ENCODE measurements around the gene UNKL.

Gene UNKL

DNA sequence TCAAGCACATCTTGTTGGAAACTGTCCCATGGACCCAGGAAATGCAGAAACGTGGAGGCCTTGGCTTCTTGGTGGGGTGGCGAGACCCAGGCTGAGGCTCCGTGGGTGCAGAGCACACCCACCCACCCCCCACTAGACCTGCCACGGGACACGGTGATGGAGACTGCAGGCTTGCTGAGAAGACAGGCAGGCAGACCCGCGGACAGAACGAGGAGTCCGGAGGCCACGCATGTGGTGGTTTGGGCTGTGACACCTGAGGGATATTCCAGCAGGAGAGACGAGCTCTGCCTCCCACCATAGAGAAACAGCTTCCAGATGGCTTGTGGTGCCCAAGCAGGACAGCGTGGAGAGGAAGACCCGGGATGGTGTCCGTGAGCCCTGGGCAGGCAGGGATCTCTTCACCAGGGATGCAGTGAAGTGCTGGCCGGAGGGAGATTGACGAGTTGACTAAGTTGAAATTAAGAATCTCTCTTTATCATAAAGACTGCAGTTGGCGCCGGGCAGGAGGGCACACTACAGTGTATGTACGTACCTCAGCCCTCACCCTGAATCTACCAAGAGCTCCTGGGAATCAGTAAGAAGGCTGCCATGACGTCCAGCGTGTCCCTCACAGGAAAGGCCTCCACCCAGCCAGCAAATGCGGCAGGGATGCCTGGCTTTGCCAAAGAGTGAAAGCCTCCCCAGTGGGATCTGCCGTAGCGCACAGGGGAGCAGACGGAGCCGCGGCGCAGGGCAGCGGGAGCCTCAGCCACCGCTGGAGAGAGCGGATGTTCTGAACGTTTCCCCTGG is 96.8 kb downstream of the UNKL start:
- H4K20me1 ChIP-seq (ENCODE audit: insufficient read depth, low read length), result no peaks in the 10 kb centered on the region
- no peaks in the 10 kb centered on the region for H3K9me3 ChIP-seq (ENCODE audit: low read length)
- H3K4me2 ChIP-seq (ENCODE audit: low read length), result no peak overlapping the region
- no peaks in the 10 kb centered on the region for H3F3A ChIP-seq (ENCODE audit: insufficient read depth, low read length)
- H3K4me3 ChIP-seq (ENCODE audit: low read depth, low read length, poor library complexity, severe bottlenecking), result no peak overlapping the region
- H3K4me1 ChIP-seq (ENCODE audit: insufficient read depth, low read length, severe bottlenecking), result no peaks in the 10 kb centered on the region
- H3K9me2 ChIP-seq (ENCODE audit: low read depth, low read length), result no peaks in the 10 kb centered on the region
- TF ChIP-seq, protein P1, sequence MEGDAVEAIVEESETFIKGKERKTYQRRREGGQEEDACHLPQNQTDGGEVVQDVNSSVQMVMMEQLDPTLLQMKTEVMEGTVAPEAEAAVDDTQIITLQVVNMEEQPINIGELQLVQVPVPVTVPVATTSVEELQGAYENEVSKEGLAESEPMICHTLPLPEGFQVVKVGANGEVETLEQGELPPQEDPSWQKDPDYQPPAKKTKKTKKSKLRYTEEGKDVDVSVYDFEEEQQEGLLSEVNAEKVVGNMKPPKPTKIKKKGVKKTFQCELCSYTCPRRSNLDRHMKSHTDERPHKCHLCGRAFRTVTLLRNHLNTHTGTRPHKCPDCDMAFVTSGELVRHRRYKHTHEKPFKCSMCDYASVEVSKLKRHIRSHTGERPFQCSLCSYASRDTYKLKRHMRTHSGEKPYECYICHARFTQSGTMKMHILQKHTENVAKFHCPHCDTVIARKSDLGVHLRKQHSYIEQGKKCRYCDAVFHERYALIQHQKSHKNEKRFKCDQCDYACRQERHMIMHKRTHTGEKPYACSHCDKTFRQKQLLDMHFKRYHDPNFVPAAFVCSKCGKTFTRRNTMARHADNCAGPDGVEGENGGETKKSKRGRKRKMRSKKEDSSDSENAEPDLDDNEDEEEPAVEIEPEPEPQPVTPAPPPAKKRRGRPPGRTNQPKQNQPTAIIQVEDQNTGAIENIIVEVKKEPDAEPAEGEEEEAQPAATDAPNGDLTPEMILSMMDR (IDR thresholded peaks at IDR 0.05; ENCODE audit: low read length), result no peak
- TF ChIP-seq EZH2 (IDR thresholded peaks at IDR 0.05; ENCODE audit: borderline replicate concordance, low read length), result no peak
- H3K27me3 ChIP-seq (ENCODE audit: insufficient read depth, low read length), result no peaks in the 10 kb centered on the region
- peaks cover 97% of the 10 kb centered on the region for H3K36me3 ChIP-seq (ENCODE audit: insufficient read depth, low read length)
- no peak overlapping the region for H2AFZ ChIP-seq (ENCODE audit: low read length)
- no peak overlapping the region for H3K27ac ChIP-seq (ENCODE audit: low read depth, low read length, poor library complexity, severe bottlenecking)
- peaks cover 17% of the 10 kb centered on the region for H3K79me2 ChIP-seq (ENCODE audit: insufficient read depth, low read length)
- H3K9ac ChIP-seq (ENCODE audit: low read length), result no peak overlapping the region

DNA sequence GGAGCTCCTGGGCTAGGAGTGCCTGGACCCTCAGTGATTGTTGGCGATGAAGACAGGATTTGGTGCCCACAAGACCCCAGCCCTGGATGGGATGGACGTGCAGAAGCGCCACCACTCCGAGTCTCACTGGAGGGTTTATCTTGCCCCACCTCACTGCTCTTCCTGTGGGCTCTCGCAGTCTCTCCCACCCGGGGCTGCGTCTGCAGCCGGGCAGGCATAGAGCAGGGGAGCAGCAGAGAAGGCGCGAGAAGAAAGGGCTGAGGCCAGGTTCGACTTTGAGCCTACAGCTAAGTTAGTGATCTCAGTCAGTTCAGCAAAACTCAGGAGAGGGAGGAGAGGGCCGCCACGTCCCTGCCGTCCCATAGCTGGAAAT is 98.5 kb downstream of the UNKL start:
- TF ChIP-seq EZH2 (IDR thresholded peaks at IDR 0.05; ENCODE audit: borderline replicate concordance, low read length), result no peak
- TF ChIP-seq, protein P1 (IDR thresholded peaks at IDR 0.05; ENCODE audit: low read length), result no peak
- no peak overlapping the region for H3K4me3 ChIP-seq (ENCODE audit: low read depth, low read length, poor library complexity, severe bottlenecking)
- H3K9me2 ChIP-seq (ENCODE audit: low read depth, low read length), result no peaks in the 10 kb centered on the region
- H3K9ac ChIP-seq (ENCODE audit: low read length), result no peak overlapping the region
- no peak overlapping the region for H3K4me2 ChIP-seq (ENCODE audit: low read length)
- H3K36me3 ChIP-seq (ENCODE audit: insufficient read depth, low read length), result peaks cover 98% of the 10 kb centered on the region
- no peaks in the 10 kb centered on the region for H3F3A ChIP-seq (ENCODE audit: insufficient read depth, low read length)
- no peaks in the 10 kb centered on the region for H3K27me3 ChIP-seq (ENCODE audit: insufficient read depth, low read length)
- H4K20me1 ChIP-seq (ENCODE audit: insufficient read depth, low read length), result no peaks in the 10 kb centered on the region
- H3K27ac ChIP-seq (ENCODE audit: low read depth, low read length, poor library complexity, severe bottlenecking), result no peak overlapping the region
- no peaks in the 10 kb centered on the region for H3K9me3 ChIP-seq (ENCODE audit: low read length)
- H2AFZ ChIP-seq (ENCODE audit: low read length), result no peak overlapping the region
- peaks cover 15% of the 10 kb centered on the region for H3K4me1 ChIP-seq (ENCODE audit: insufficient read depth, low read length, severe bottlenecking)
- peaks cover 33% of the 10 kb centered on the region for H3K79me2 ChIP-seq (ENCODE audit: insufficient read depth, low read length)

DNA sequence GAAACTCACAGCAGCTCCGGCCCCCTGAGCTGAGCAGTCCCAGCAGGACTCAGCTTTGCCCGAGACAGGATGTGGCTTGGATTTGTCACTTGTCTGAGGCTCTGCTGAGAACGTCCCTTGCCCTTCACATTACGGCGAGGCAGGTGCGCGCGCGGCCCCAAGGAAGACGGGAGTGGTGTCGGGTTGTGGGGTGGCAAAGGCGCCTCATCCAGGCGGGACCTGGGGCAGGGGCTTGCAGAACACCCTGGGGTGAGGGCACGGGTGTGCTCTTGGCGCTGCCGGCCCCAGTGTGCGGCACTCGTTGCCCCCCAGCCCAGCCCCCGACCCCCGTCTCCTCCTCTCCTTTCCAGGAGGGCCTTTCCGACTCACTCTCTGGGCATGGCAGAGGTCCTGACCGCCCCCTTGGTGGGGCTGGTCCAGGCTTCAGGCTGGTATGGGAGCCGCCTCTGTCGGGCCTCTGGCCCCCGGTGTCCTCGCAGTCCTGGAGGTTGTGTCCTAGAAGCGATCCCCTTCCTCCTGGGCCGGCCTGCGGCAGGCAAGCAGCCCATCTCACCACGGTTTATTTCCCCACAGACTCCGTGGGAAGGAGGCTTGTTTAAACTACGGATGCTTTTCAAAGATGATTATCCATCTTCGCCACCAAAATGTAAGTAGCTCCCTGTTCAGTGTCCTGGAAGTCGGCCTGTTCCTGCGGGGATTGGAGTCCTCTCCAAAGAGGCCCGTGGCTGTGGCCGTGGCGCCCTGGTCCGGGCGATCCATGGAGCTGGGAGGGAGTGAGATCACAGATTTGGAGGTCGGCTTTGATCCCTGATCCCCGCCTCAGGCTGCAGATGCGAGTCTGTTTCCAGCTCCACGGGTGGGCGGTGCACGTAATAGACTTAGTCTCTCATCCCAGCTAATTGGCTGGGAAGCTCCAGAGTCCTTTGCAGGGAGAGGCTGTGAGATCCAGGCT is 99.1 kb downstream of the UNKL start:
- peaks cover 17% of the 10 kb centered on the region for H3K4me1 ChIP-seq (ENCODE audit: insufficient read depth, low read length, severe bottlenecking)
- no peaks in the 10 kb centered on the region for H3F3A ChIP-seq (ENCODE audit: insufficient read depth, low read length)
- no peaks in the 10 kb centered on the region for H3K9me3 ChIP-seq (ENCODE audit: low read length)
- no peak overlapping the region for H3K4me3 ChIP-seq (ENCODE audit: low read depth, low read length, poor library complexity, severe bottlenecking)
- H3K4me2 ChIP-seq (ENCODE audit: low read length), result no peak overlapping the region
- H3K79me2 ChIP-seq (ENCODE audit: insufficient read depth, low read length), result peaks cover 40% of the 10 kb centered on the region
- H2AFZ ChIP-seq (ENCODE audit: low read length), result no peak overlapping the region
- H3K27me3 ChIP-seq (ENCODE audit: insufficient read depth, low read length), result no peaks in the 10 kb centered on the region
- H3K9ac ChIP-seq (ENCODE audit: low read length), result no peak overlapping the region
- no peaks in the 10 kb centered on the region for H3K9me2 ChIP-seq (ENCODE audit: low read depth, low read length)
- H3K27ac ChIP-seq (ENCODE audit: low read depth, low read length, poor library complexity, severe bottlenecking), result no peak overlapping the region
- TF ChIP-seq, protein P1 (IDR thresholded peaks at IDR 0.05; ENCODE audit: low read length), result no peak
- no peak for TF ChIP-seq EZH2 (IDR thresholded peaks at IDR 0.05; ENCODE audit: borderline replicate concordance, low read length)
- H3K36me3 ChIP-seq (ENCODE audit: insufficient read depth, low read length), result peaks cover 92% of the 10 kb centered on the region
- H4K20me1 ChIP-seq (ENCODE audit: insufficient read depth, low read length), result no peaks in the 10 kb centered on the region

Data from OCI-LY1 (cell line).